Measurements from ENCODE around the gene OR4F15. TPM values are rescaled to one million over a fixed set of nuclear protein-coding genes. Genes with fewer than 3 reads are reported as not detected.

OR4F15 gene
- polyA plus RNA-seq, 1 donor: 0.09 TPM

GRCh38 chr15:101803676-101804075 lies 8.3 kb upstream of the OR4F15 start:
- no peak for DNase-seq (ENCODE audit: low read depth)

GRCh38 chr15:101804375-101804774 lies 7.6 kb upstream of the OR4F15 start:
- DNase-seq (ENCODE audit: low read depth): no peak

DNA sequence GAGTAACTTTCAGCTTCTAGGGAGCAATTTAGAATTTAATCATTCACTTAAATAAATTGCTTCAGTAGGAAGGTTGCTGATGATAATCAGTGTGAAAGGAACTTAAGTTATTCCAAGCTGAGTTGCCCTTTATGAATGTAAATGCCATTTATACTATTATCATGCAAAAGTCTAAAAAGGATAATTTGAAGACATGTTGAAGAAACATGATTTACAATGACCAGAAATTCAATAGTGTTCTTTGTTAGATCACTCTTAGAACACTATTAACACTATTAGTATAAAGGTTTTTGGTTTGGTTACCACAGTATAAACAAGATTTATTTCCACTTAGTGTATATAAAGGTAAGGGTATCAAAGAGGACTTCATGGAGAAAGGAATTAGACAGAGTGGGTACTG lies 7.1 kb upstream of the OR4F15 start:
- DNase-seq (ENCODE audit: low read depth): no peak

- no peak for DNase-seq (ENCODE audit: low read depth)
Measured at GRCh38 chr15:101805605-101806345, 6.2 kb upstream of the OR4F15 start.

DNA sequence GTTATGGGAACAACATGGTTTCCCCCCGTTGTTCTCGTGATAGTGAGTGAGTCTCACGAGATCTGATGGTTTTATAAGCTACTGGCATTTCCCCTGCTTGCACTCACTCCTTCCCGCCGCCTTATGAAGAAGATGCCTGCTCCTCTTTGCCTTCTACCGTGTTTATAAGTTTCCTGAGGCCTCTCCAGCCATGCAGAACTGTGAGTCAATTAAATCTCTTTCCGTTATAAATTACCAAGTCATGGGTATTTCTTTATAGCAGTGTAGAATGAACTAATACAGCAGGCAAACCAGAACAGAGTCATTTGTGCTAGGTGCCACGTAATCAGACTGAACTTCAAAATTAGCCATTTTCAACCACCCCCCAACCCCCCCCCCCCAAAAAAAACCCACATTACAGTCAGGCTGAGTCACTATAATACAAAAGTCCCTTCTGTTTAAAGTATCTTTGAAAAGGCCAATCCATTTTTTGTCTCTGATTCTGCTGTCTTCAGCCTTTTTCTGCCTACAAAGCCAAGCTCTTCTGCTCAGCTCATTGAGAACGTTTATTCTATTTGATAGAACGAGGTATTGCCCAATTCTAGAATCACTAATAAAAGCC lies 4.6 kb upstream of the OR4F15 start:
- no peak for DNase-seq (ENCODE audit: low read depth)

DNA sequence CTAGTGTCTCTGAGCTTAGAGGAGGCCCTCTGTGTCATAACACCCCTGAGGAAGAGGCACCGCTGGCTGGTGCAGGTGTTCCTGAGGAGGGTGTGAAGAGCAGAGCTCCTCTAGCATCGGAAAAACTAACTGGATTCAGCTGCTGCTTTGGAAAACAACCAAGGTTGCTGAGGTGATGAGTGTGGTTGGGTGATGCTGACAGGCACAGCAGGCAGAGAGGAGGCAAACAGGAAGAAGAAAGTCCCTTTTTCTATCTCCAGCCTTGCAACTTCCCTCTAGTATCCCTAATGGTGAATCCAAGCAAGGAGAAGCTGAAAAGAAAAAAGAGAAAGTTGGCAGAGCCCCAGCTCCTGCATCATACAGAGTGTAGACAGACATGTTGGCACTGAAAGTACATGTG lies 3.8 kb upstream of the OR4F15 start:
- DNase-seq (ENCODE audit: low read depth): no peak

- DNase-seq (ENCODE audit: low read depth): no peak
Measured at GRCh38 chr15:101810456-101810855, 1.5 kb upstream of the OR4F15 start.

- DNase-seq (ENCODE audit: low read depth): no peak
Measured at GRCh38 chr15:101810876-101811275, 1.1 kb upstream of the OR4F15 start.

- DNase-seq (ENCODE audit: low read depth): no peak
Measured at GRCh38 chr15:101813803-101814534, 2.0 kb downstream of the OR4F15 start.

GRCh38 chr15:101820781-101821180 lies 8.8 kb downstream of the OR4F15 start:
- no peak for DNase-seq (ENCODE audit: low read depth)

GRCh38 chr15:101827257-101827656 lies 15.3 kb downstream of the OR4F15 start:
- no peak for DNase-seq (ENCODE audit: low read depth)

DNA sequence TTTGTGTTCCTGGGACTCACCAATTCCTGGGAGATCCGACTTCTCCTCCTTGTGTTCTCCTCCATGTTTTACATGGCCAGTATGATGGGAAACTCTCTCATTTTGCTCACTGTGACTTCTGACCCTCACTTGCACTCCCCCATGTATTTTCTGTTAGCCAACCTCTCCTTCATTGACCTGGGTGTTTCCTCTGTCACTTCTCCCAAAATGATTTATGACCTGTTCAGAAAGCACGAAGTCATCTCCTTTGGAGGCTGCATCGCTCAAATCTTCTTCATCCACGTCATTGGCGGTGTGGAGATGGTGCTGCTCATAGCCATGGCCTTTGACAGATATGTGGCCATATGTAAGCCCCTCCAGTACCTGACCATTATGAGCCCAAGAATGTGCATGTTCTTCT lies 16.8 kb downstream of the OR4F15 start:
- no peak for DNase-seq (ENCODE audit: low read depth)

DNA sequence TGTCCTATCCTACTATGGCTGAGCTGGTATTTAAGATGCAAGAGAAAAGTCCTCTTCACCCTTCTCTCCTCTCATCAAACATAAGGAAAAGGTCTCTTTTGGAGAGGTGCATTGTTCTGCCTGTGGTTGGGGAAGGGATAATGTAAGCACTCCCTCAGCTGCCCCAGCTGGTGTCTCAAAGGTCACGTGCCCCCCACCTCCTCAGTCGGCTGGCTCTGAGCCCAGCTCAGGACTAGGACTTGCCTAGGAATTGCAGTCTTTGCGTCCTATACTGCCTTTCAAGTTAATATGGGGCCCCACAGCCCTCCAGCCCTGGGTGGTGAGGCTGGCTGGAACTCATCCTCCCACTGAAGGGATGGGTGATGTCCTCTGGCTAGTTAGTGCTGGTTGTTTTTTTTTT lies 29.7 kb downstream of the OR4F15 start:
- no peak for DNase-seq (ENCODE audit: low read depth)

GRCh38 chr15:101844916-101845315 lies 32.9 kb downstream of the OR4F15 start:
- DNase-seq (ENCODE audit: low read depth): no peak

- no peak for DNase-seq (ENCODE audit: low read depth)
Measured at GRCh38 chr15:101852356-101852755, 40.4 kb downstream of the OR4F15 start.

Other genes starting within 250 kb of the OR4F15 start
- 32.8 TPM for gene TM2D3, start 159.8 kb upstream of the OR4F15 start, polyA plus RNA-seq (ENCODE audit: insufficient read length)
- gene TARS3, start 87.7 kb upstream of the OR4F15 start, polyA plus RNA-seq (ENCODE audit: insufficient read length): 20.8 TPM
- gene OR4F6, start 8.7 kb upstream of the OR4F15 start, polyA plus RNA-seq (ENCODE audit: insufficient read length): not detected